Measurements from ENCODE around the gene TOX3.

TOX3 gene

GRCh38 chr16:52539191-52539590 lies 7.8 kb downstream of the TOX3 start:
- no peak overlapping the region for H3K4me3 ChIP-seq (ENCODE audit: low read depth, low read length)

- no peak overlapping the region for H3K4me3 ChIP-seq (ENCODE audit: low read depth, low read length)
Measured at GRCh38 chr16:52538511-52538910, 8.4 kb downstream of the TOX3 start.

- no peak overlapping the region for H3K4me3 ChIP-seq (ENCODE audit: low read depth, low read length)
Measured at GRCh38 chr16:52537516-52537915, 9.4 kb downstream of the TOX3 start.

- H3K4me3 ChIP-seq (ENCODE audit: low read depth, low read length), result no peak overlapping the region
Measured at GRCh38 chr16:52535076-52535475, 11.9 kb downstream of the TOX3 start.

GRCh38 chr16:52533296-52533695 lies 13.6 kb downstream of the TOX3 start:
- H3K4me3 ChIP-seq (ENCODE audit: low read depth, low read length), result no peak overlapping the region

- no peak overlapping the region for H3K4me3 ChIP-seq (ENCODE audit: low read depth, low read length)
Measured at GRCh38 chr16:52532384-52532783, 14.6 kb downstream of the TOX3 start.

GRCh38 chr16:52529226-52529625 lies 17.7 kb downstream of the TOX3 start:
- no peak overlapping the region for H3K4me3 ChIP-seq (ENCODE audit: low read depth, low read length)

GRCh38 chr16:52528393-52529065 lies 18.4 kb downstream of the TOX3 start:
- no peak overlapping the region for H3K4me3 ChIP-seq (ENCODE audit: low read depth, low read length)

GRCh38 chr16:52526830-52527229 lies 20.1 kb downstream of the TOX3 start:
- H3K4me3 ChIP-seq (ENCODE audit: low read depth, low read length), result no peak overlapping the region

- no peak overlapping the region for H3K4me3 ChIP-seq (ENCODE audit: low read depth, low read length)
Measured at GRCh38 chr16:52526116-52526828, 20.7 kb downstream of the TOX3 start.

- no peak overlapping the region for H3K4me3 ChIP-seq (ENCODE audit: low read depth, low read length)
Measured at GRCh38 chr16:52521570-52521969, 25.4 kb downstream of the TOX3 start.

- H3K4me3 ChIP-seq (ENCODE audit: low read depth, low read length), result no peak overlapping the region
Measured at GRCh38 chr16:52518884-52519283, 28.1 kb downstream of the TOX3 start.

- no peak overlapping the region for H3K4me3 ChIP-seq (ENCODE audit: low read depth, low read length)
Measured at GRCh38 chr16:52515068-52515671, 31.8 kb downstream of the TOX3 start.

- H3K4me3 ChIP-seq (ENCODE audit: low read depth, low read length), result no peak overlapping the region
Measured at GRCh38 chr16:52512297-52512987, 34.5 kb downstream of the TOX3 start.

- H3K4me3 ChIP-seq (ENCODE audit: low read depth, low read length), result no peak overlapping the region
Measured at GRCh38 chr16:52501746-52502145, 45.2 kb downstream of the TOX3 start.

GRCh38 chr16:52500963-52501362 lies 46.0 kb downstream of the TOX3 start:
- H3K4me3 ChIP-seq (ENCODE audit: low read depth, low read length), result no peak overlapping the region

- no peak overlapping the region for H3K4me3 ChIP-seq (ENCODE audit: low read depth, low read length)
Measured at GRCh38 chr16:52499060-52499440, 47.9 kb downstream of the TOX3 start.

- no peak overlapping the region for H3K4me3 ChIP-seq (ENCODE audit: low read depth, low read length)
Measured at GRCh38 chr16:52498328-52499059, 48.4 kb downstream of the TOX3 start.

GRCh38 chr16:52497067-52497816 lies 49.7 kb downstream of the TOX3 start:
- H3K4me3 ChIP-seq (ENCODE audit: low read depth, low read length), result no peak overlapping the region
